Activated CD4-positive, alpha-beta memory T cell treated with anti-CD3 and anti-CD28 coated beads, Interleukin-2, amount 10 ng/mL, durations not matched to agents 7 days and 5 days (primary cell): Measurements from ENCODE around the gene BRIP1. TPM values are rescaled to one million over a fixed set of nuclear protein-coding genes. Genes with fewer than 3 reads are reported as not detected.
"Not testable (repeated sequence)": the region's sequence is repeated elsewhere in the genome, so short reads cannot be mapped to it uniquely, and the experiment has no call there.

Experiments
- CTCF ChIA-PET: fragments of 350-600 bp; sonication (Branson Sonifier 250); formaldehyde crosslinking; loops from one replicate; lab custom pipeline; 2021; ENCODE audit warnings: antibody characterized with exemption, inconsistent platforms; lab: Charles Lee
- POLR2A ChIA-PET: fragments of 350-600 bp; sonication (Branson Sonifier 250); formaldehyde crosslinking; loops from one replicate; lab custom pipeline; 2021; ENCODE audit warnings: antibody characterized with exemption; lab: Charles Lee
- DNase-seq: peaks from one replicate; pipeline ENCODE4 v3.0.0-alpha.2; 2020
- H3K27ac Mint-ChIP-seq: one replicate; pipeline ENCODE4 v1.8.0; 2021; ENCODE audit warnings: mild to moderate bottlenecking, mixed read lengths
- H3K27me3 Mint-ChIP-seq: one replicate; pipeline ENCODE4 v1.8.0; 2021; ENCODE audit warnings: mixed read lengths
- H3K36me3 Mint-ChIP-seq: one replicate; pipeline ENCODE4 v1.8.0; 2021; ENCODE audit warnings: low read depth, mixed read lengths
- H3K4me1 Mint-ChIP-seq: one replicate; pipeline ENCODE4 v1.8.0; 2021; ENCODE audit warnings: mixed read lengths
- H3K4me3 Mint-ChIP-seq: one replicate; pipeline ENCODE4 v1.8.0; 2021; ENCODE audit warnings: mild to moderate bottlenecking, mixed read lengths
- H3K9me3 Mint-ChIP-seq: one replicate; pipeline ENCODE4 v1.8.0; 2021; ENCODE audit warnings: mixed read lengths
- total RNA-seq, 2 experiments: library from RNA; stranded (reverse); gene quantifications; one replicate each; pipeline ENCODE4 v1.2.3, GENCODE V29; 2021

Gene BRIP1
- total RNA-seq = 10 to 100 TPM; 20.1 to 21.7 TPM

- peak; percentile 92 for DNase-seq
- Mint-ChIP-seq H3K27ac (peak within 1 kb of the TSS; percentile 90), H3K27me3 (no peaks in the 10 kb centered on the region), H3K4me3 (peak within 1 kb of the TSS; percentile 96), H3K9me3 (no peaks in the 10 kb centered on the region), H3K36me3 (peaks cover 18% of the 10 kb centered on the region), H3K4me1 (peaks cover 40% of the 10 kb centered on the region)
- POLR2A ChIA-PET = interaction anchor here (0.5 to 3.8 kb wide), 35 partner anchors 9 to 1899 kb away, joined by 3 to 55 read pairs (median 4); partner anchors contain the start of genes INTS2, MED13, METTL2A and PPM1D
- CTCF ChIA-PET = interaction anchor here (0.7 to 3.5 kb wide), 7 partner anchors 12 to 272 kb away, joined by 3 to 17 read pairs (median 3); no protein-coding TSS in a partner anchor
Measured at GRCh38 chr17:61862975-61863800, at the start of gene BRIP1. Gene BRIP1 (minus strand): TSS chr17:61863528. CDS start chr17:61861539, 1,989 bp downstream.

GRCh38 chr17:61908292-61909037, 45.1 kb upstream of the BRIP1 start:
- Mint-ChIP-seq H3K4me1 (peaks cover 6% of the 10 kb centered on the region), H3K9me3 (no peaks in the 10 kb centered on the region), H3K36me3 (peaks cover 35% of the 10 kb centered on the region), H3K27ac (no peak overlapping the region), H3K4me3 (no peak overlapping the region), H3K27me3 (no peaks in the 10 kb centered on the region)
- ChIA-PET POLR2A (no interaction called here), CTCF (interaction anchor here (0.7 kb wide), 1 partner anchor 201 kb away, joined by 3 read pairs; no protein-coding TSS in a partner anchor)
- DNase-seq = no peak

- CTCF ChIA-PET = no interaction called here
- no peak for DNase-seq
- Mint-ChIP-seq H3K4me1 (peaks cover 6% of the 10 kb centered on the region), H3K27me3 (no peaks in the 10 kb centered on the region), H3K9me3 (no peaks in the 10 kb centered on the region), H3K27ac (no peak overlapping the region), H3K4me3 (no peak overlapping the region), H3K36me3 (peaks cover 42% of the 10 kb centered on the region)
- POLR2A ChIA-PET = interaction anchor here (0.7 to 1.0 kb wide), 2 partner anchors 19 to 46 kb away, joined by 3 read pairs; no protein-coding TSS in a partner anchor
Measured at GRCh38 chr17:61907361-61907760, 44.0 kb upstream of the BRIP1 start.

GRCh38 chr17:61904094-61904710, 40.9 kb upstream of the BRIP1 start:
- ChIA-PET CTCF (interaction anchor here (0.9 to 3.0 kb wide), 3 partner anchors 157 to 205 kb away, joined by 3 to 9 read pairs (median 8); no protein-coding TSS in a partner anchor), POLR2A (interaction anchor here (1.0 to 4.0 kb wide), 4 partner anchors 21 to 162 kb away, joined by 3 to 30 read pairs (median 10); partner anchors contain the start of gene BRIP1)
- Mint-ChIP-seq H3K9me3 (no peaks in the 10 kb centered on the region), H3K4me3 (peak overlapping the region; percentile 70), H3K36me3 (peaks cover 45% of the 10 kb centered on the region), H3K4me1 (peaks cover 6% of the 10 kb centered on the region), H3K27ac (peak overlapping the region; percentile 85), H3K27me3 (no peaks in the 10 kb centered on the region)
- peak; percentile 63 for DNase-seq

GRCh38 chr17:61903251-61903650, 39.9 kb upstream of the BRIP1 start:
- Mint-ChIP-seq H3K27ac (peak overlapping the region; percentile 62), H3K27me3 (no peaks in the 10 kb centered on the region), H3K36me3 (peaks cover 47% of the 10 kb centered on the region), H3K4me3 (no peak overlapping the region), H3K9me3 (no peaks in the 10 kb centered on the region), H3K4me1 (peaks cover 6% of the 10 kb centered on the region)
- DNase-seq = no peak
- CTCF ChIA-PET = interaction anchor here (0.6 to 3.0 kb wide), 2 partner anchors 206 to 219 kb away, joined by 3 to 8 read pairs; no protein-coding TSS in a partner anchor
- POLR2A ChIA-PET = interaction anchor here (1.7 to 4.0 kb wide), 2 partner anchors 40 to 163 kb away, joined by 3 to 30 read pairs; partner anchors contain the start of gene BRIP1

GRCh38 chr17:61897548-61898180, 34.3 kb upstream of the BRIP1 start:
- Mint-ChIP-seq H3K27ac (no peak overlapping the region), H3K27me3 (no peaks in the 10 kb centered on the region), H3K36me3 (peaks cover 31% of the 10 kb centered on the region), H3K4me3 (no peak overlapping the region), H3K9me3 (no peaks in the 10 kb centered on the region), H3K4me1 (no peaks in the 10 kb centered on the region)
- ChIA-PET CTCF (interaction anchor here (1.6 kb wide), 1 partner anchor 212 kb away, joined by 3 read pairs; no protein-coding TSS in a partner anchor), POLR2A (interaction anchor here (2.0 kb wide), 1 partner anchor 35 kb away, joined by 6 read pairs; the partner anchor contains the start of gene BRIP1)
- no peak for DNase-seq

- DNase-seq = no peak
- Mint-ChIP-seq H3K4me3 (no peak overlapping the region), H3K4me1 (no peaks in the 10 kb centered on the region), H3K27me3 (no peaks in the 10 kb centered on the region), H3K36me3 (peaks cover 26% of the 10 kb centered on the region), H3K9me3 (no peaks in the 10 kb centered on the region), H3K27ac (no peak overlapping the region)
- POLR2A ChIA-PET = no interaction called here
- CTCF ChIA-PET = no interaction called here
Measured at GRCh38 chr17:61895391-61895790, 32.1 kb upstream of the BRIP1 start.

- H3K27me3 Mint-ChIP-seq, H3K4me3 Mint-ChIP-seq, H3K4me1 Mint-ChIP-seq, POLR2A ChIA-PET, DNase-seq, CTCF ChIA-PET, H3K9me3 Mint-ChIP-seq, H3K27ac Mint-ChIP-seq: not testable (repeated sequence)
- H3K36me3 Mint-ChIP-seq = peaks cover 26% of the 10 kb centered on the region
Measured at GRCh38 chr17:61894310-61894709, 31.0 kb upstream of the BRIP1 start.

GRCh38 chr17:61887733-61888132, 24.4 kb upstream of the BRIP1 start:
- H3K27me3 Mint-ChIP-seq, H3K9me3 Mint-ChIP-seq, POLR2A ChIA-PET, CTCF ChIA-PET, DNase-seq, H3K27ac Mint-ChIP-seq, H3K4me1 Mint-ChIP-seq, H3K4me3 Mint-ChIP-seq: not testable (repeated sequence)
- peaks cover 29% of the 10 kb centered on the region for H3K36me3 Mint-ChIP-seq

- H3K36me3 Mint-ChIP-seq = peaks cover 23% of the 10 kb centered on the region
- POLR2A ChIA-PET, H3K4me1 Mint-ChIP-seq, CTCF ChIA-PET, H3K9me3 Mint-ChIP-seq, H3K27me3 Mint-ChIP-seq, H3K27ac Mint-ChIP-seq, H3K4me3 Mint-ChIP-seq, DNase-seq: not testable (repeated sequence)
Measured at GRCh38 chr17:61885865-61886264, 22.5 kb upstream of the BRIP1 start.

- Mint-ChIP-seq H3K27ac (no peak overlapping the region), H3K9me3 (no peaks in the 10 kb centered on the region), H3K4me3 (no peak overlapping the region), H3K27me3 (no peaks in the 10 kb centered on the region), H3K36me3 (peaks cover 18% of the 10 kb centered on the region), H3K4me1 (no peaks in the 10 kb centered on the region)
- CTCF ChIA-PET = no interaction called here
- no peak for DNase-seq
- POLR2A ChIA-PET = no interaction called here
Measured at GRCh38 chr17:61884864-61885263, 21.5 kb upstream of the BRIP1 start.

- Mint-ChIP-seq H3K27ac (no peak overlapping the region), H3K36me3 (peaks cover 21% of the 10 kb centered on the region), H3K4me1 (no peaks in the 10 kb centered on the region), H3K9me3 (no peaks in the 10 kb centered on the region), H3K27me3 (no peaks in the 10 kb centered on the region), H3K4me3 (no peak overlapping the region)
- POLR2A ChIA-PET = interaction anchor here (2.7 kb wide), 1 partner anchor 17 kb away, joined by 8 read pairs; the partner anchor contains the start of gene BRIP1
- DNase-seq = no peak
- CTCF ChIA-PET = no interaction called here
Measured at GRCh38 chr17:61880589-61881102, 17.3 kb upstream of the BRIP1 start.
